ENCODE results near the gene HSFY2. TPM values are rescaled to one million over a fixed set of nuclear protein-coding genes. Genes with fewer than 3 reads are reported as not detected.
"Not testable (repeated sequence)": the region's sequence is repeated elsewhere in the genome, so short reads cannot be mapped to it uniquely, and the experiment has no call there.

Gene HSFY2, protein sequence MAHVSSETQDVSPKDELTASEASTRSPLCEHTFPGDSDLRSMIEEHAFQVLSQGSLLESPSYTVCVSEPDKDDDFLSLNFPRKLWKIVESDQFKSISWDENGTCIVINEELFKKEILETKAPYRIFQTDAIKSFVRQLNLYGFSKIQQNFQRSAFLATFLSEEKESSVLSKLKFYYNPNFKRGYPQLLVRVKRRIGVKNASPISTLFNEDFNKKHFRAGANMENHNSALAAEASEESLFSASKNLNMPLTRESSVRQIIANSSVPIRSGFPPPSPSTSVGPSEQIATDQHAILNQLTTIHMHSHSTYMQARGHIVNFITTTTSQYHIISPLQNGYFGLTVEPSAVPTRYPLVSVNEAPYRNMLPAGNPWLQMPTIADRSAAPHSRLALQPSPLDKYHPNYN
- polyA plus RNA-seq: not detected

DNA sequence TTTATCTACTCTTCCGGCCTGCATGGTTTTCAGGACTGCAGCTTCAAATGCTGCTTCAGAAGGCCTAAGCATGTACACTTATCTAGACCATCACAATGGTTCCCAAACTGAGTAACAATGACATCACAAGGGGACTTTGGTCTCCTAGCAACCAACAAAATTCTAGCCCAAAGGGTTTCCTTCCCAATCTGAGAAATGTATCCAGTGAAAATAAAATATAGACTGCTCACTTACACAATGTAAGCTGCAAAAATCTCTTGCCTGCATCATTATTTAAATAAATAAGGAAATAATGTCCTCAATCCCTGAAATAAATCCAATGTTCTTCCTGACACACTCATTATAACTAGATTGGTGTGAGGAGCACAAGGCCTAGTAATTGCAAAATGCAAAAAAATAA lies at the start of gene HSFY2:
Gene HSFY2, minus strand, starts transcription at position 101 of the 400 bp plus-strand sequence. CDS start 117 bp downstream, outside the sequence.
- H3K27me3 Mint-ChIP-seq, H3K36me3 Mint-ChIP-seq, H3K27ac Mint-ChIP-seq, H3K9me3 Mint-ChIP-seq, H3K4me3 Mint-ChIP-seq, H3K4me1 Mint-ChIP-seq: not testable (repeated sequence)

GRCh38 chrY:18815751-18816150 lies 42.2 kb upstream of the HSFY2 start:
- not testable (repeated sequence) for H3K27ac Mint-ChIP-seq, H3K4me3 Mint-ChIP-seq, H3K4me1 Mint-ChIP-seq, H3K36me3 Mint-ChIP-seq, H3K27me3 Mint-ChIP-seq, H3K9me3 Mint-ChIP-seq

- not testable (repeated sequence) for H3K27ac Mint-ChIP-seq, H3K36me3 Mint-ChIP-seq, H3K4me1 Mint-ChIP-seq, H3K9me3 Mint-ChIP-seq, H3K27me3 Mint-ChIP-seq, H3K4me3 Mint-ChIP-seq
Observed at GRCh38 chrY:18788757-18789406, 15.3 kb upstream of the HSFY2 start.

GRCh38 chrY:18754077-18754476 lies 19.5 kb downstream of the HSFY2 start:
- not testable (repeated sequence) for H3K4me1 Mint-ChIP-seq, H3K36me3 Mint-ChIP-seq, H3K27me3 Mint-ChIP-seq, H3K27ac Mint-ChIP-seq, H3K9me3 Mint-ChIP-seq, H3K4me3 Mint-ChIP-seq

GRCh38 chrY:18753133-18753815 lies 20.3 kb downstream of the HSFY2 start:
- H3K9me3 Mint-ChIP-seq, H3K36me3 Mint-ChIP-seq, H3K27me3 Mint-ChIP-seq, H3K4me1 Mint-ChIP-seq, H3K27ac Mint-ChIP-seq, H3K4me3 Mint-ChIP-seq: not testable (repeated sequence)

- H3K27ac Mint-ChIP-seq, H3K27me3 Mint-ChIP-seq, H3K4me1 Mint-ChIP-seq, H3K9me3 Mint-ChIP-seq, H3K36me3 Mint-ChIP-seq, H3K4me3 Mint-ChIP-seq: not testable (repeated sequence)
Observed at GRCh38 chrY:18723714-18724113, 49.8 kb downstream of the HSFY2 start.

Other genes starting within 250 kb of the HSFY2 start
- not detected for gene HSFY1, start 227.0 kb downstream of the HSFY2 start, polyA plus RNA-seq